Mucosa of stomach (tissue), 1 donor: ENCODE measurements around the gene CRHR1.

Experiments used
- H3K27me3 ChIP-seq: one replicate; pipeline ENCODE4 v1.7.0; 2013; ENCODE audit warnings: mild to moderate bottlenecking, low read length; ENCODE audit not compliant: control insufficient read depth, insufficient read depth
- H3K36me3 ChIP-seq: one replicate; pipeline ENCODE4 v1.7.0; 2013; ENCODE audit warnings: low read length; ENCODE audit not compliant: control insufficient read depth, insufficient read depth
- H3K4me1 ChIP-seq: one replicate; pipeline ENCODE4 v1.7.0; 2013; ENCODE audit warnings: mild to moderate bottlenecking, low read length; ENCODE audit not compliant: control insufficient read depth, insufficient read depth
- H3K4me3 ChIP-seq: one replicate; pipeline ENCODE4 v1.7.0; 2013; ENCODE audit warnings: low read length
- H3K9ac ChIP-seq: one replicate; pipeline ENCODE4 v1.7.0; 2013; ENCODE audit warnings: mild to moderate bottlenecking, low read length, moderate library complexity
- H3K9me3 ChIP-seq: one replicate; pipeline ENCODE4 v1.7.0; 2013; ENCODE audit warnings: mild to moderate bottlenecking, low read length, moderate library complexity; ENCODE audit not compliant: control insufficient read depth
- donor health status: Pancreatic carcinoma.

The CRHR1 gene

GRCh38 chr17:45763182-45763581, 20.9 kb upstream of the CRHR1 start:
- H3K4me3 ChIP-seq: no peak overlapping the region
- H3K4me1 ChIP-seq: no peaks in the 10 kb centered on the region
- no peaks in the 10 kb centered on the region for H3K36me3 ChIP-seq
- no peak overlapping the region for H3K9ac ChIP-seq
- H3K27me3 ChIP-seq: peaks cover 2% of the 10 kb centered on the region
- H3K9me3 ChIP-seq: no peaks in the 10 kb centered on the region

- Histone ChIP-seq H3K4me1 (no peaks in the 10 kb centered on the region), H3K36me3 (no peaks in the 10 kb centered on the region), H3K4me3 (no peak overlapping the region), H3K9ac (no peak overlapping the region), H3K27me3 (peaks cover 6% of the 10 kb centered on the region), H3K9me3 (no peaks in the 10 kb centered on the region)
Observed at GRCh38 chr17:45764479-45764878, 19.6 kb upstream of the CRHR1 start.

- Histone ChIP-seq H3K36me3 (no peaks in the 10 kb centered on the region), H3K27me3 (peaks cover 17% of the 10 kb centered on the region), H3K9me3 (no peaks in the 10 kb centered on the region), H3K4me3 (no peak overlapping the region), H3K9ac (no peak overlapping the region), H3K4me1 (no peaks in the 10 kb centered on the region)
Observed at GRCh38 chr17:45768000-45768399, 16.1 kb upstream of the CRHR1 start.

GRCh38 chr17:45770632-45771270, 13.4 kb upstream of the CRHR1 start:
- Histone ChIP-seq H3K9ac (no peak overlapping the region), H3K4me3 (no peak overlapping the region), H3K9me3 (no peaks in the 10 kb centered on the region), H3K36me3 (no peaks in the 10 kb centered on the region), H3K27me3 (peaks cover 22% of the 10 kb centered on the region), H3K4me1 (no peaks in the 10 kb centered on the region)

- Histone ChIP-seq H3K4me3 (no peak overlapping the region), H3K9ac (no peak overlapping the region), H3K4me1 (no peaks in the 10 kb centered on the region), H3K9me3 (no peaks in the 10 kb centered on the region), H3K27me3 (peaks cover 22% of the 10 kb centered on the region), H3K36me3 (no peaks in the 10 kb centered on the region)
Observed at GRCh38 chr17:45771271-45771959, 12.7 kb upstream of the CRHR1 start.

GRCh38 chr17:45775148-45775547, 9.0 kb upstream of the CRHR1 start:
- H3K27me3 ChIP-seq: peaks cover 23% of the 10 kb centered on the region

GRCh38 chr17:45775576-45776011, 8.5 kb upstream of the CRHR1 start:
- Histone ChIP-seq H3K9ac (no peak overlapping the region), H3K4me3 (no peak overlapping the region), H3K36me3 (no peaks in the 10 kb centered on the region), H3K27me3 (peaks cover 24% of the 10 kb centered on the region), H3K9me3 (no peaks in the 10 kb centered on the region), H3K4me1 (no peaks in the 10 kb centered on the region)

More at GRCh38 chr17:45775148-45775547, 9.0 kb upstream of the CRHR1 start:
- Histone ChIP-seq H3K36me3 (no peaks in the 10 kb centered on the region), H3K4me1 (no peaks in the 10 kb centered on the region), H3K9me3 (no peaks in the 10 kb centered on the region), H3K4me3 (no peak overlapping the region), H3K9ac (no peak overlapping the region)

GRCh38 chr17:45776896-45777295, 7.2 kb upstream of the CRHR1 start:
- Histone ChIP-seq H3K4me1 (no peaks in the 10 kb centered on the region), H3K9ac (no peak overlapping the region), H3K9me3 (no peaks in the 10 kb centered on the region), H3K27me3 (peaks cover 25% of the 10 kb centered on the region), H3K4me3 (no peak overlapping the region), H3K36me3 (no peaks in the 10 kb centered on the region)

GRCh38 chr17:45777388-45777787, 6.7 kb upstream of the CRHR1 start:
- peaks cover 30% of the 10 kb centered on the region for H3K27me3 ChIP-seq
- no peaks in the 10 kb centered on the region for H3K4me1 ChIP-seq
- no peaks in the 10 kb centered on the region for H3K36me3 ChIP-seq
- H3K9ac ChIP-seq: no peak overlapping the region
- H3K9me3 ChIP-seq: no peaks in the 10 kb centered on the region
- H3K4me3 ChIP-seq: no peak overlapping the region

- H3K36me3 ChIP-seq: no peaks in the 10 kb centered on the region
Observed at GRCh38 chr17:45780921-45781320, 3.2 kb upstream of the CRHR1 start.

GRCh38 chr17:45782889-45783592, 1.1 kb upstream of the CRHR1 start:
- Histone ChIP-seq H3K4me3 (no peak overlapping the region), H3K9ac (no peak overlapping the region), H3K36me3 (no peaks in the 10 kb centered on the region), H3K4me1 (peaks cover 13% of the 10 kb centered on the region), H3K9me3 (no peaks in the 10 kb centered on the region), H3K27me3 (peaks cover 67% of the 10 kb centered on the region)

More at GRCh38 chr17:45780921-45781320, 3.2 kb upstream of the CRHR1 start:
- Histone ChIP-seq H3K9me3 (no peaks in the 10 kb centered on the region), H3K4me3 (no peak overlapping the region), H3K27me3 (peaks cover 57% of the 10 kb centered on the region), H3K4me1 (peaks cover 13% of the 10 kb centered on the region), H3K9ac (no peak overlapping the region)

GRCh38 chr17:45783593-45784292, 377 bp upstream of the CRHR1 start:
- no peak overlapping the region for H3K9ac ChIP-seq
- H3K9me3 ChIP-seq: no peaks in the 10 kb centered on the region
- H3K36me3 ChIP-seq: no peaks in the 10 kb centered on the region
- H3K4me3 ChIP-seq: no peak overlapping the region
- H3K27me3 ChIP-seq: peaks cover 72% of the 10 kb centered on the region
- H3K4me1 ChIP-seq: peaks cover 13% of the 10 kb centered on the region
